IMR-90 (cell line): ENCODE results near the gene CTNNAL1. TPM values are rescaled to one million over a fixed set of nuclear protein-coding genes. Genes with fewer than 3 reads are reported as not detected.

Experiments
- ATAC-seq: fragments of 200-7000 bp; cut with Tn5 transposase; 2 replicates; pipeline ENCODE4 v1.9.1; 2020; ENCODE audit warnings: low read depth, mild to moderate bottlenecking, moderate library complexity
- BruUV-seq: library from RNA; stranded (reverse); fragments of 400-500 nt; replicated peaks from 2 replicates; lab custom pipeline; 2021; lab: Mats Ljungman, UMichigan
- CTCF ChIA-PET: fragments of 300-600 bp; formaldehyde crosslinking; extraction: SDS; loops from one replicate; lab custom pipeline; 2021; ENCODE audit warnings: antibody characterized with exemption; lab: Yijun Ruan, JAX
- POLR2A ChIA-PET: fragments of 300-600 bp; sonication (Branson Sonifier 250); formaldehyde crosslinking; loops from one replicate; lab custom pipeline; 2022; ENCODE audit warnings: antibody characterized with exemption; ENCODE audit not compliant: unreplicated experiment; lab: Charles Lee
- DNase-seq: peaks from one replicate; pipeline ENCODE4 v3.0.0; 2013
- H2AFZ ChIP-seq: replicated peaks from 2 replicates; pipeline ENCODE3; 2013; ENCODE audit warnings: low read length, mild to moderate bottlenecking; ENCODE audit not compliant: poor library complexity
- H2AK5ac ChIP-seq: 2 replicates; pipeline ENCODE4 v1.6.1; 2013; ENCODE audit warnings: low read depth, low read length, inconsistent platforms
- H2AK9ac ChIP-seq: replicated peaks from 2 replicates; pipeline ENCODE3; 2013; ENCODE audit warnings: mild to moderate bottlenecking, low read depth, low read length, moderate library complexity; ENCODE audit not compliant: poor library complexity
- H2BK120ac ChIP-seq: 2 replicates; pipeline ENCODE4 v1.6.1; 2013; ENCODE audit warnings: low read depth, low read length, inconsistent platforms
- H2BK15ac ChIP-seq: 3 replicates; pipeline ENCODE4 v1.6.1; 2013; ENCODE audit warnings: low read depth, low read length, inconsistent platforms
- H2BK20ac ChIP-seq: 2 replicates; pipeline ENCODE4 v1.6.1; 2013; ENCODE audit warnings: low read depth, mild to moderate bottlenecking, inconsistent platforms, low read length, moderate library complexity
- H2BK5ac ChIP-seq: 2 replicates; pipeline ENCODE4 v1.6.1; 2013; ENCODE audit warnings: mild to moderate bottlenecking, low read depth, low read length, inconsistent platforms; ENCODE audit not compliant: poor library complexity, severe bottlenecking
- H3K14ac ChIP-seq: replicated peaks from 2 replicates; pipeline ENCODE4 v1.6.1; 2013; ENCODE audit warnings: low read depth, low read length, inconsistent platforms
- H3K18ac ChIP-seq: 2 replicates; pipeline ENCODE4 v1.6.1; 2013; ENCODE audit warnings: low read depth, low read length, control low read depth
- H3K23ac ChIP-seq: 2 replicates; pipeline ENCODE4 v1.6.1; 2013; ENCODE audit warnings: low read depth, low read length, inconsistent platforms
- H3K27ac ChIP-seq: 2 replicates; pipeline ENCODE4 v1.5.1; 2013; ENCODE audit warnings: mild to moderate bottlenecking, control low read depth, low read length; ENCODE audit not compliant: insufficient read depth
- H3K27me3 ChIP-seq: 2 replicates; pipeline ENCODE4 v1.6.1; 2013; ENCODE audit warnings: low read length; ENCODE audit not compliant: control insufficient read depth, insufficient read depth
- H3K36me3 ChIP-seq: 2 replicates; pipeline ENCODE4 v1.6.1; 2013; ENCODE audit warnings: low read length, mixed read lengths; ENCODE audit not compliant: control insufficient read depth, insufficient read depth
- H3K4ac ChIP-seq: 2 replicates; pipeline ENCODE4 v1.6.1; 2013; ENCODE audit warnings: low read depth, low read length, inconsistent platforms
- H3K4me1 ChIP-seq: 2 replicates; pipeline ENCODE4 v1.6.1; 2013; ENCODE audit warnings: low read length, mixed read lengths; ENCODE audit not compliant: control insufficient read depth, insufficient read depth
- H3K4me2 ChIP-seq: 2 replicates; pipeline ENCODE4 v1.6.1; 2013; ENCODE audit warnings: low read depth, mild to moderate bottlenecking, control low read depth, low read length, moderate library complexity
- H3K4me3 ChIP-seq: 2 replicates; pipeline ENCODE4 v1.5.1; 2013; ENCODE audit warnings: low read depth, mild to moderate bottlenecking, control low read depth, low read length, moderate library complexity; ENCODE audit not compliant: insufficient read depth
- H3K56ac ChIP-seq: 2 replicates; pipeline ENCODE4 v1.6.1; 2013; ENCODE audit warnings: low read length, inconsistent platforms; ENCODE audit not compliant: insufficient read depth; ENCODE audit errors: extremely low read depth
- H3K79me1 ChIP-seq, 2 experiments: 2 replicates each; pipeline ENCODE4 v1.6.1; 2013; ENCODE audit warnings: low read length in 2 of 2, inconsistent platforms in 1 of 2, low read depth in 1 of 2
- H3K9ac ChIP-seq: 2 replicates; pipeline ENCODE4 v1.6.1; 2013; ENCODE audit warnings: low read depth, low read length, control low read depth
- H3K9me1 ChIP-seq: 2 replicates; pipeline ENCODE4 v1.6.1; 2013; ENCODE audit warnings: low read length, inconsistent platforms; ENCODE audit not compliant: insufficient read depth
- H3K9me3 ChIP-seq: 2 replicates; pipeline ENCODE4 v1.6.1; 2013; ENCODE audit warnings: low read length; ENCODE audit not compliant: control insufficient read depth, insufficient read depth
- H4K20me1 ChIP-seq: 2 replicates; pipeline ENCODE4 v1.6.1; 2013; ENCODE audit warnings: low read length, inconsistent platforms; ENCODE audit not compliant: insufficient read depth
- H4K5ac ChIP-seq: 2 replicates; pipeline ENCODE4 v1.6.1; 2013; ENCODE audit warnings: mild to moderate bottlenecking, low read depth, low read length, control low read depth
- H4K8ac ChIP-seq, 2 experiments: 2 replicates each; pipeline ENCODE4 v1.6.1; 2013; ENCODE audit warnings: low read depth in 2 of 2, low read length in 2 of 2, control low read depth in 1 of 2, inconsistent platforms in 1 of 2
- H4K91ac ChIP-seq: 2 replicates; pipeline ENCODE4 v1.6.1; 2013; ENCODE audit warnings: low read depth, low read length, inconsistent platforms; ENCODE audit not compliant: insufficient read depth
- dilution Hi-C: fragments of 300-500 bp; cut with HindIII; formaldehyde crosslinking; loops from one replicate; pipeline ENCODE4 v1.14.3; 2018; ENCODE audit warnings: low sequenced_read_pairs; ENCODE audit not compliant: unreplicated experiment
- in situ Hi-C: fragments of 300-500 bp; cut with MboI; formaldehyde crosslinking; loops from 3 replicates; pipeline ENCODE4 v1.14.3; 2019; ENCODE audit warnings: low sequenced_read_pairs, inconsistent platforms, mixed read lengths
- intact Hi-C: fragments of 100-400 bp; cut with micrococcal nuclease; formaldehyde crosslinking; loops from 2 replicates; pipeline ENCODE4 v1.10.0; 2022
- polyA plus RNA-seq, 3 experiments: library from polyadenylated mRNA; depleted of rRNA; stranded (reverse); fragments of >200 nt; gene quantifications; 2 replicates each; pipeline ENCODE4 v1.2.3, GENCODE V29; 2012; ENCODE audit warnings: low replicate concordance in 1 of 3
- total RNA-seq: library from RNA; depleted of rRNA; stranded (reverse); fragments of >200 nt; gene quantifications from 2 replicates; pipeline ENCODE4 v1.2.3, GENCODE V29; 2012
- TF ChIP-seq, protein P1 (sequence below): fragments of 150-350 bp; IDR thresholded peaks from 2 replicates; pipeline ENCODE4 v1.6.1; 2016; ENCODE audit warnings: low read depth, mild to moderate bottlenecking, low read length, moderate library complexity, borderline replicate concordance

Gene CTNNAL1
- total and polyA plus RNA-seq, 2 of the 4 experiments (the other 2 are of a cell fraction): 72.3 to 131 TPM

GRCh38 chr9:109017061-109017460 lies 3.8 kb upstream of the CTNNAL1 start:
- Histone ChIP-seq H3K9me3 (no peaks in the 10 kb centered on the region), H3K4me1 (peaks cover 8% of the 10 kb centered on the region), H3K79me1 (peaks cover 8 to 31% of the 10 kb centered on the region in 2 experiments), H2BK120ac (no peak overlapping the region), H4K91ac (no peak overlapping the region), H4K5ac (no peak overlapping the region), H3K14ac (no peak overlapping the region), H2BK20ac (no peak overlapping the region), H3K36me3 (peaks cover 6% of the 10 kb centered on the region), H3K27me3 (no peaks in the 10 kb centered on the region), H3K4ac (no peak overlapping the region), H2AK9ac (no peak overlapping the region), H4K8ac (no peak overlapping the region), H3K4me3 (no peak overlapping the region), H2AFZ (no peak overlapping the region), H2AK5ac (no peak overlapping the region), H3K9me1 (peaks cover 8% of the 10 kb centered on the region), H3K27ac (no peak overlapping the region), H3K4me2 (no peak overlapping the region), H4K20me1 (peaks cover 13% of the 10 kb centered on the region), H3K9ac (no peak overlapping the region), H2BK5ac (no peak overlapping the region), H3K18ac (no peak overlapping the region), H3K56ac (no peak overlapping the region), H2BK15ac (no peak overlapping the region), H3K23ac (no peak overlapping the region)
- DNase-seq (peak; percentile 56), ATAC-seq (no peak)
- ChIA-PET CTCF (no interaction called here), POLR2A (no interaction called here)
- dilution Hi-C loops (no loop called here), in situ Hi-C loops (no loop called here), intact Hi-C loops (no loop called here)
- TF ChIP-seq, protein P1, sequence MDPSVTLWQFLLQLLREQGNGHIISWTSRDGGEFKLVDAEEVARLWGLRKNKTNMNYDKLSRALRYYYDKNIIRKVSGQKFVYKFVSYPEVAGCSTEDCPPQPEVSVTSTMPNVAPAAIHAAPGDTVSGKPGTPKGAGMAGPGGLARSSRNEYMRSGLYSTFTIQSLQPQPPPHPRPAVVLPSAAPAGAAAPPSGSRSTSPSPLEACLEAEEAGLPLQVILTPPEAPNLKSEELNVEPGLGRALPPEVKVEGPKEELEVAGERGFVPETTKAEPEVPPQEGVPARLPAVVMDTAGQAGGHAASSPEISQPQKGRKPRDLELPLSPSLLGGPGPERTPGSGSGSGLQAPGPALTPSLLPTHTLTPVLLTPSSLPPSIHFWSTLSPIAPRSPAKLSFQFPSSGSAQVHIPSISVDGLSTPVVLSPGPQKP: no peak
- BruUV-seq: no TSS peak
